GM18499 (cell line): ENCODE measurements around the gene RPL37.
"Not testable (repeated sequence)": the region's sequence is repeated elsewhere in the genome, so short reads cannot be mapped to it uniquely, and the experiment has no call there.

Experiments
- ATAC-seq: cut with Tn5 transposase; IDR thresholded peaks from one replicate; pipeline ENCODE4 v1.9.1; 2021; ENCODE audit warnings: moderate number of reproducible peaks; ENCODE audit not compliant: insufficient read depth, unreplicated experiment

Gene RPL37

DNA sequence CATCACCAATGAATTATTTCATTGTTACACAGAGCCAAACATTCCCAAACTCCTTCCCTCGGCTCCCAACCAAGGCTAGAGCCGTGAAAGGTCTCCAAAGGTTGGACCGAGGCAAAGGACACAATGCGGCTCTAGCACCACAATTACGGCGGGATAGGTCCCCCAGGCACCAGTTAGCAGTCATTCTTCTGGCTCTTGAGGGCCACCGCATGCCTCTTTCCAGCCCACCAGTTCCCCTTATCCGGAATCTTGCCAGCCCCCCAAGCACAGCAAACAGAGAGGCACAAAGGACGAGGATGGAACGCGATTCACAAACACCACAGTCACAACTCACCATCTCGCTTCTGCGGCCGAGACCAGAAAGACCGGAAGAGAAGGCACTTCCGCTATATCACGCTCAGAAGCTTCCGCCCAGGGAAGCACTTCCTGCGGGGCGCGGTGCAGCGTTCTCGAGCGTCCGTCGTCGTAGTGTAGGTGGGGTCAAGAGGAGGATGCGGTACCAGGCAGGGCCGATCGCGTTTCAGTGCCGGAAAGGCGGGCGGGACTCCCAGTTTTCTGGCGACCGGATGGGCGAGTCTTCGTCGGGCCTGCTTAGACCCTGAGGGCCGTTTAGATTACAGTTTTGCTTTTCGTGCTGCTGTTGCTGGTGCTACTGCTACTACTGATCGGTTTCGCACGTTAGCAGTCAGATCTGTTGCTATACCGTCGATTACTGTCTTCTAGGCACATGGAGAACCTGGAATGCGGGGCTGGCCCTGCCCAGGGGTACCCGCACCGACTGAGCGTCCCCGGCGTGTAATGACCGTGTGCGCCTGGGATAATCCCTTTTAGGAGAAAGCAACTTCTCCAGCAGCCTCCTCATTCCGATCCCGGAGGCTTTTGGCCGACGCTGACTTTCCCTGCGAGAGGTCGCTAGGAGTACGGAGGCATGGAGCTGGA is at the start of gene RPL37:
TSS of gene RPL37 (minus strand) at position 374 of the 939 bp plus-strand sequence. CDS start at position 337, 37 bp downstream.
- ATAC-seq: peak; percentile 94

DNA sequence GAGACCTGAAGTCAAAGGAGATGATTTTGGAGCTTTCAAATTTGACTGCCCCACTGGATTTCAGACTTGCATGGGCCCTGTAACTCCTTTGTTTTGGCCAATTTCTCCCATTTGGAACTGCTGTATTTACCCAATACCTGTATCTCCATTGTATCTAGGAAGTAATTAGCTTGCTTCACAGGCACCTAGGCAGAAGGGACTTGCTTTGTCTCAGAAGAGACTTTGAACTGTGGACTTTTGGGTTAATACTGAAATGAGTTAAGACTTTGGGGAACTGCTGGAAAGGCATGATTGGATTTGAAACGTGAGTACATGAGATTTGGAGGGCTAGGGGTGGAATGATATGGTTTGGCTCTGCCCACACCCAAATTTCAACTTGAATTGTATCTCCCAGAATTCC is 48.0 kb upstream of the RPL37 start:
- not testable (repeated sequence) for ATAC-seq

DNA sequence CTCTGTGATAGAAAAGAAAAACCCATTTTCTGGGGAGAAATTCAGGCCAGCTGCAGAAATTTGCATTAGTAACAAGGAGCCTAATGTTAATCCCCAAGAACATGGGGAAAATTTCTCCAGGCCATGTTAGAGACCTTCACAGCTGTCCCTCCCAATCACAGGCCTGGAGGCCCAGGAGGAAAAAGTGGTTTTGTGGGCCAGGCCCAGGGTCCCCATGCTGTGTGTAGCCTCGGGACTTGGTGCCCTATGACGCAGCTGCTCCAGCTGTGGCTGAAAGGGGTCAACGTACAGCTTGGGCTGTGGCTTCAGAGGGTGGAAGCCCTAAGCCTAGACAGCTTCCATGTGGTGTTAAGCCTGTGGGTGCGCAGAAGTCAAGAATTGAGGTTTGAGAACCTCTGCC is 47.3 kb upstream of the RPL37 start:
- ATAC-seq: no peak

DNA sequence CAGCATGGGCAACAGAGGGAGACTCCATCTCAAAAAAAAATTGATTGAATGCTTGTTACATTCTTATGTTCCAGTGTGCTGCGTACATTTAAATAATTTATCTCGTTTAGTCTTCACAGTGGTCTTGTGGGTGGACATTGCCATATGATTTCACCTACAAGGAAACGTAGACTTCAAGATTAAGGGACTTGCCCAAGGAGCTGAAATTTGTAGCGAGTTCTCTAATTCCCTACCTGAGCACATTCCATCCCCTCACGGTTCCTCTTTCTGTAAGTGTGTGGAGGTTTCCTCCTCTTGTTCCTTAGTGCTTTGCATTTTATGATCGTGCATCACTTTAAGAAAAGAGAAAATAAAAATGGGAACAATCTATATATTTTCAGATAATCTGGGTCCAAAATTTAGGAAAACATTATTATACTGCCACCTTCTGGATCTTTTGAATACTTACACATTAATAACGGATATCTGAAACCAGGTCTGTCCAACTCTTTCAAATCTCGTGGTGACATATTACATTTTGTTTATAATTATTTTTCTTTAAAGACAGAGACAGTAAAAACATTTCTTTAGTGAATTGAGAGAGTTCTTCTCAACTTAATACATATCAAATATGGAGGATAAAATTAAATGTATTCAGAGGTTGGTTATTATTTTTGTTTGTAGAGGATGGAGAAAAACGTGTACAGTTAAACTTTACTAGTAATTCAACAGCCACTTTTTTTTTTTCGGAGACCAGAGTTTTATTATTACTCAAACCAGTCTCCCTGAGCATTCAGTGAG is 44.3 kb upstream of the RPL37 start:
- no peak for ATAC-seq

DNA sequence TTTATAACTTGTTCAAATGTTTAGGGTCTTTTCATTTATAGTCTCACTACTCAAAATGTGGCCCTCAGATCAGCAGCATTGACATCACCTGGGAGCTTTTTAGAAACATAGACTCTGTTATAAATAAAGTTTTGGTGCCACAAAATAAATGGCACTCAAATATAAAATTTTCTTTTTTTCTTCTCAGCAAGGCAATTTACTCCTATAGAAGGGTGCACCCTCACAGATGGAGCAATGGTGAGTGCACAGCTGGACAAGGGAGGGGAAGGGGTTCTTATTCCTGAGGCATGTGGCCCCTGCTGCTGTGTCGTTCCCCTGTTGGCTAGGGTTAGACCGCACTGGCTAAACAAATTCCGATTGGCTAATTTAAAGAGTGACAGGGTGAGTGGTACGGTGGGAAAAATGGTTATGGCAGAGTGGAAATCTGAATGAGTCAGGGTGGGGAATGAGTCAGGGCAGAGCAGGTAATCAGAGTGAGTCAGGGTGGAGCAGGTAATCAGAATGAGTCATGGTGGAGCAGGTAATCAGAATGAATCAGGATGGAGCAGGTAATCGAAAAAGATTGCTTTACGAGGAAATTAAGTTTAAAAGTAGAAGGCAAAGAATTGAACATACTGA is 42.5 kb upstream of the RPL37 start:
- ATAC-seq: no peak

DNA sequence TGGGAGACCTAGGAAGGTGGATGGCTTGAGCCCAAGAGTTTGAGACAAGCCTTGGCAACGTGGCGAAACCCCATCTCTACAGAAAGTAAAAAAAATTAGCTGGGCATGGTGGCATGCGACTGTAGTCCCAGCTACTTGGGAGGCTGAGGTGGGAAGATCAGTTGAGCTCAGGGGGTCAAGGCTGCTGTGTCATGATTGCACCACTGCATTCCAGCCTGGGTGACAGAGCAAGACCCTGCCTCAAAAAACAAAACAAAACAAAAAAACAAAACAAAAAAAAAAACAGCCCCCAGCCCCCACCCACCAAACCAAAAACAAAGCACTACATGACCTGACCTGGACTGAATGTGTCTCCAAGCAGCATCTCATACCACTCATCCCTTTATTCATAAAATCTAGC is 40.9 kb upstream of the RPL37 start:
- no peak for ATAC-seq

DNA sequence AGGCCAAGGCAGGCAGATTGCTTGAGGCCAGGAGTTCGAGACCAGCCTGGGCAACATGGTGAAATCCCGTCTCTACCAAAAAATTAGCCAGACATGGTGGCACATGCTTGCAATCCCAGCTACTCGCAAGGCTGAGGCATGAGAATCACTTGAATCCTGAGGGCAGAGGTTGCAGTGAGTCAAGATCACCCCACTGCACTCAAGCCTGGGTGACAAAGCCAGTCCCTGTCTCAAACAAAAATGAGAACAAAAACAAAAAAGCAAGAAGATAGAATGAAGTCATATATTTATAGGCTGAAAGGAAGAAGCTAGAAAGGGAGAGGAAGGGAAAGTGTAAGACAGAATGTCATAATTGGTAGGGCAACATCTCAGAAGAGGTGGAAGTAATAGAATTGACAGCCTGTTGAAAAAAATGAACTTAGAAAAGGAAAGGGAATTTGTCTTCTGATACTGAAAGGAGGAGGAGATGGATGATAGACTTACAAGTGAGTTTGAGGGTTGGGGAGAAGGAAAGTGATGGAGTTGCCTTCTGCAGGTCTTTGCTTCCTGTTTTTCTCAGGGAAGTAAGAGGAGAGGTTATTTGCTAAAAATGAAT is 38.4 kb upstream of the RPL37 start:
- no peak for ATAC-seq

DNA sequence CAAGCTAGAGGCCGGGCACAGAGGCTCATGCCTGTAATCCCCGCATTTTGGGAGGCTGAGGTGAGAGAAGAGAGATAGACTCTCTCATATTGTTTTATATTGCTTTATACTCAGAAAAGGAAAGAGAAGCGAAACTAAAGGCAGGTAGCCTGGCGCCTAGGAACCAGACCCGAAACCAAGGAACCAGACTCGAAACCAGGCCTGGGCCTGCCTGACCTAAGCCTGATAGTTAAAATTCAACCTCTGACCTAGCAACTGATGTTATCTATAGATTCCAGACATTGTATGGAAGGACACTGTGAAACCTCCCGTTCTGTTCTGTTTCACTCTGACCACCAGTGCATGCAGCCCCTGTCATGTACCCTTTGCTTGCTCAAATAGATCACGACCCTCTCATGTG is 37.2 kb upstream of the RPL37 start:
- ATAC-seq: not testable (repeated sequence)

DNA sequence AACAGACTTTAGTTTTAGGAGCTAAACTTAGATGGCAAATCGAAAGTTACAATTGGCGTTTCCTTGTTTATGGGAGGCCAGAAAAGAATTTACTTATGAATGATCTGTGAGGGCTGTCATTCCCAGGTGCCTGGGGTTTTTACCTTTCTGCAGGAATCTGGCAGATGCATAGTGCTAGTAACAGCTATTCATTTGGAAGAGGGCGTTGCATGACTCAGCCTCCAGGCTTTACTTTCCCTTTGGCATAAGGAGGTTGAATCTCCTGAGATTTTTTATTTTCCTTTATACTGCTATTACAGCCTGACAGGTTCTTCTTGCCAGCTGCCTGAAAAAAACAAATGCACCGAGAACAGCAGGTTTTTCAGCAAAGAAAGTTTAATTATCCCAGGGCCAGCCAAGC is 36.2 kb upstream of the RPL37 start:
- no peak for ATAC-seq

DNA sequence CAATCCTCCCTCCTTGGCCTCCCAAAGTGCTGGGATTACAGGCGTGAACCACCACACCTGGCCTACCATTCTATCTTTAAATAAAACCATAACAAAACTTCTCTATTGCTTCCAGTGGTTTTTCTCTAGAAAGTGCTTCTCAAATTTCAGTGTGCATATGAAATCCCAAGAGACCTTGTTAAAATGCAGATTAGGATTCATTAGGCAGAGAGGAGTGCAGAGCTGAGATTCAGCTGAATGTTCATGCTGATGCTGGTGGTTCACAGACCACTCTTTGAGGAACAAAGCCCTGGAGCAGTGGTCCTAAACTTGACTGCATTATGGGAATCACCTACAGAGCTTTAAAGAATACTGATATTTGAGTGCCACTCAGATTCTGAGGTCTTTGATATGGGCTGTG is 34.4 kb upstream of the RPL37 start:
- no peak for ATAC-seq

DNA sequence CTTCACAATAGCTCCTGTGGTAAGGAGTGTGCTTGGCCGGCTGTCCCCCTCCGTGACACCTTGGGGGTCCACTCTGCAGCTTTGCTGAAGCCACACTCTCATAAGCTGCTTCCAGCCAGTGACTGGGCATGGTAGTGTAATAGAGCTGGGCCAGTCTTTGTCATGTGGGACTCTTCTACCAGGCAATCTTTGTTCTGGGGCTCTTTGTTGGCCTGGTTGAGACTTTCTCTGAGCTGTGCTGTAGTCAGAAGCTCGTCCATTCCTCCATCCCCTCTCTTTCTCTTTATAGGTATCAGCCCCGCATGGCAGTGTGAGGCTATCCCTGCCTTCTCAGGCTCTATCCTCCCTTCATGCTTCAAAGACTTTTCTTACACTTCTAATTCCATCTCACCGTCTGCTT is 31.8 kb upstream of the RPL37 start:
- ATAC-seq: no peak

DNA sequence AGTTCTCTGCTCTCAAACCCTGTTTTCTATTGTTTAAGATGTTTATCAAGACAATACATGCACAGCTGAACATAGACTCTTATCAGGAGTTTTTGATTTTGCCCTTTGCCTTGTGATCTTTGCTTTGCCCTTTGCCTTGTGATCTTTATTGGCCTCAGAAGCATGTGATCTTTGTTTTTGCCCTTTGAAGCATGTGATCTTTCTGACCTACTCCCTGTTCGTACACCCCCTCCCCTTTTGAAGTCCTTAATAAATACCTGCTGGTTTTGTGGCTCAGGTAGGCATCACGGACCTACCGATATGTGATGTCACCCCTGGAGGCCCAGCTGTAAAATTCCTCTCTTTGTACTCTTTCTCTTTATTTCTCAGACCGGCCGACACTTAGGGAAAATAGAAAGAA is 30.0 kb upstream of the RPL37 start:
- not testable (repeated sequence) for ATAC-seq

DNA sequence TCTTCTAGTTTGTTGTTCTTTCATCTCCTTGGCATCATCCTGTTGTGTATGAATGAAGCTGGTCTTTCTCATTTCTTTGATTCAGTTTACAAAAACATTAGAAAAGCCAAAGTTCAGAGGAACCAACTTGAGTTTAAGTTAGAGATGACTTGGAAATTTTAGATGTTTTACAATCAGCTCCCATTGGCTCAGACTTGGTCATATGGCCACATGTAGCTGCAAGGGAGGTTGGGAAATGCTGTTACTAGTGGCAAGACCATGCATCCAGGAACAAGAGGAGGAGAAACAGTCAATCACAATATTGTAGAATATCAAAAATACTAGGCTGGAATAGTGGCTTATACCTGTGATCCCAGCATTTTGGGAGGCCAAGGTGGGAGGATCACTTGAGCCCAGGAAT is 25.7 kb upstream of the RPL37 start:
- ATAC-seq: no peak

DNA sequence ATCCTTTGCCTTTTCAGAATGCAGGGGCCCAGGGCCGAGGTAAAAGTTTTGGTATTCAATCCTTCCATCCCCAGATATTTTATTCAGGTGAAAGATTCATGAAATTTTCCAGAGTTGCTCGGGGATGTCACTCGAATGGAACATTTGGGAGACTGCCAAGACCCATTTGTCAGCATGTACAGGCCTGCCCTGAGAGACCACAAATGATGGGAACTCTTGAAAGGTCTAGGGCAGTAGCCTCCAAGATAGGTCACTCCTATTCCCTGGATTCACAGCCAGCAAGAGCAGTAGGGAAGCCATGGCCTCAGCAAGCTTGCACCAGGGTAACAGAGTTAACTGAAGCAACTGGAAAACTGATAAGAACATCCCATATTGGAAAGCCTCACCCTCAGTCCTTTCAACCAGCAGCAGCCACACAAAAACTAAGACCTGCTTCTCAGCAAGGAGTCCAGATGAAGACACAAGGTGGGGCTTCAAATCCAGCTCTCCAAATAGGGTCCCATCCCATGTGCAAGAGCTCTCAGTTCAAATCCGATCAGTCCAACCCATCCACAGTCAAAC is 18.7 kb upstream of the RPL37 start:
- ATAC-seq: no peak

DNA sequence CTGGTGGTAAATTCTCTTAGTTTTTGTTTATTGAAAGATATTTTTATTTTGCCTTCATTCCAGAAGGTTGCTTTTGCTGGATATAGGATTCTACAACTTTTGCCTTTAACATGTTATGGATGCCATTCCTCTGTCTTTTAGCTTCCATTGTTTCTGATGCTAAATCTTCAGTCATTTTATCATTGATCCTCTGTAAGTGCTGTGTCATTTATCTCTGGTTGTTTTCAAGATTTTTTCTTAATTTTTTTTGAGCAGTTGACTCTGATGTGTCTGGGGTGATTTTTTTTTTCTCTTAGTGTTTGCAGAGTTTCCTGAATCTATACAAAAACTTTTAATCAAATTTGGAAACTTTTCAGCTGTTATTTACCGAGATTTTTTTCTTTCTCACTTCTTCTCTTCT is 12.5 kb upstream of the RPL37 start:
- ATAC-seq: no peak

DNA sequence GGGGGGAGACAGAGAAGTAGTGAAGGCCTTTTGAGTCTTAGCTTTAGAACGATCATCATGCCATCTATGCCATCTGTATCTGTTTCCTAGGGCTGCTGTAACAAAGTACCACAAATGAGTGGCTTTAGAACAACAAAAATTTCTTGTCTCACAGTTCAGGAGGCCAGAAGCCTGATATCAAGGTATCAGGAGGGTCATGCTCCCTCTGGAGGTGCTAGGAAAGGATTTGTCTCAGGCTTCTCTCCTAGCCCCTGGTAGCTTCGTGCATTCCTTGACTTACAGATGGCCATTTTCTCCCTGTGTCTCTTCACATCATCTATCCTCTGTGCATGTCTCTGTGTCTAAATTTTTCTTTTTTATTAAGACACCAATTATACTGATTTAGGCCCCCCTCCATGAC is 11.3 kb upstream of the RPL37 start:
- ATAC-seq: no peak

DNA sequence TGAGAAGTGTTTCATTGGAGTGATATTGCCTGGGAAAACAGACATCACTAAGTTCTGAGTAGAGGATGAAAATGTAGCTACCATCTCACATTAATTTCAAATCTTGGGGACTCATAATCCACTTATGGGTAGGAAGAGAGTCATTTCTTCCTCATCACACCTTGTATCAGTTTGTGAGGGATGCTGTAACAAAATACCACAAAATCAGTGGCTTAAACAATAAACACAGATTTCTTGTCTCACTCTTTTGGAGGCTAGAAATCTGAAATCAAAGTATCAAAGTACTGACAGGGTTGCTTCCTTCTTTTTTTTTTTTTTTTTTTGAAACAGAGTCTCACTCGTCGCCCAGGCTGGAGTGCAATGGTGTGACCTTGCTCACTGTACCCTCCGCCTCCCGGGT is 9.5 kb upstream of the RPL37 start:
- no peak for ATAC-seq

DNA sequence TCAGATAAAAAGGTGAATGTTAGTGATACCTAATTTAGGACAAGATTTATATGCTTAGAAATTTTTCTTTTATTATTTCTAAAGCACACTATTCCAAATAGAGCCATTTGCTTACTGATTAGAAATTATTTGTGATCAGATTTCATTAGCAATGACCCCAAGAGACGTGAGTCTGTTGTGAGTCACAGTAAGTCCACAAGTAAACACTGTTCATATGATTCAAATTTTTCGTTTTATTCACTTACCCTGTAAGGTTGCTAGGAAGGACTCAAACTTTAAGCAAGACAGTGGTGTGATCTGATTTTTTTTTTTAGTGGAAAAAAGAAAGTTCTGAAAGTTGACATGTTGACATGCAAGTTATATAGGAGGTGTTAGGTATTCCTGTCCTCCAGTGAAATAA is 7.3 kb upstream of the RPL37 start:
- ATAC-seq: no peak

DNA sequence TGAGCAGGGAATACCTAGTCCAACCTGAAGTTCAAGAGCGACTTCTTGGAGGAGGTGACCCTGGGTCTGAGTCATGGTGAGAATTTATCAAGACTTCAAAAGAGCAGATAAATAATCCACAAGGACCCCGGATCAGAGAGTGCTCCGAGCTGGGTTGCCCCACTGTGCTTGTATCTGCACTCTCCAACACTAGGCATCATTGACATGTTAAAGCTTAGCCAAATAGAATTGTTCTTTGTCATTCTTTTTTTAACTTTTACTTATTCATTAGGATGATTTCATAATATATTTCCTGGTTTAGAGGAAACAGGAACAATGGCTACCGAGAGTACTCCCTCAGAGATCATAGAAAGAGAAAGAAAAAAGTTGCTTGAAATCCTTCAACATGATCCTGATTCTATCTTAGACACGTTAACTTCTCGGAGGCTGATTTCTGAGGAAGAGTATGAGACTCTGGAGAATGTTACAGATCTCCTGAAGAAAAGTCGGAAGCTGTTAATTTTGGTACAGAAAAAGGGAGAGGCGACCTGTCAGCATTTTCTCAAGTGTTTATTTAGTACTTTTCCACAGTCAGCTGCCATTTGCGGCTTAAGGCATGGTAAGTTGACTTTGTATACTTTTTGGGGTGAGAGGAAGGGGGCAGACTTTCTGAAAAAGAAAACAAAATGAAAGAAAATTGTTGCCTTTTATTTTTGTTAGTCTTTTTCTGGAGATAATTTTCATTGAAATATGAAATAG is 6.2 kb upstream of the RPL37 start, which contains the start of gene CARD6:
TSS of gene CARD6 (plus strand) at position 300 of the 738 bp plus-strand sequence. CDS start at position 316, 16 bp downstream.
- ATAC-seq: no peak

DNA sequence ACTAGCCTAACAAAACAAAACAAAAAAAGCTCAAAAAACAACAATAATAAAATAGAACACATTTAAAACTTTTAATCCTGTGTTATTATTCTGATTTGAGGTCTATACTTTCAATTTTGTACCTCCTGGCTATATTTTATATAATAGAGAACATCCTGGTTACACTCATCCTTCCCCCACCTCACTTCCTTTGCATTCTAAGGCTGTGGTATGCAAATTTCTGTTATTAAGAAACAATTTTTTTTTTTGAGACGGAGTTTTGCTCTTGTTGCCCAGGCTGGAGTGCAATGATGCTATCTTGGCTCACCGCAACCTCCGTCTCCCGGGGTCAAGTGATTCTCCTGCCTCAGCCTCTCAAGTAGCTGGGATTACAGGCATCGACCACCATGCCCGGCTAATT is 3.1 kb upstream of the RPL37 start:
- no peak for ATAC-seq
